PC-9 (cell line): ENCODE measurements around the gene PCK2. TPM values are rescaled to one million over a fixed set of nuclear protein-coding genes. Genes with fewer than 3 reads are reported as not detected.
"Not testable (repeated sequence)": the region's sequence is repeated elsewhere in the genome, so short reads cannot be mapped to it uniquely, and the experiment has no call there.

Experiments
- BruUV-seq: library from RNA; stranded (reverse); fragments of 400-500 nt; replicated peaks from 2 replicates; lab custom pipeline; 2021; lab: Mats Ljungman, UMichigan
- CTCF ChIA-PET: fragments of 300-600 bp; sonication (Branson Sonifier 250); formaldehyde crosslinking; loops from one replicate; lab custom pipeline; 2022; ENCODE audit warnings: antibody characterized with exemption; lab: Charles Lee
- POLR2A ChIA-PET: fragments of 300-600 bp; sonication (Branson Sonifier 250); formaldehyde crosslinking; loops from one replicate; lab custom pipeline; 2022; ENCODE audit warnings: antibody characterized with exemption; ENCODE audit not compliant: unreplicated experiment; lab: Charles Lee
- DNase-seq, 2 experiments: peaks; one replicate each; pipeline versions ENCODE4 v3.0.0 to v3.0.0-alpha.2; 2015 to 2022; ENCODE audit warnings: mixed read lengths in 1 of 2
- H2AFZ ChIP-seq: fragments of 200-600 bp; sonication (generic); 2 replicates; pipeline ENCODE4 v1.8.1; 2017; ENCODE audit warnings: antibody characterized with exemption
- H3F3A ChIP-seq: fragments of 200-600 bp; sonication (generic); 2 replicates; pipeline ENCODE4 v1.8.1; 2017; ENCODE audit warnings: antibody characterized with exemption, mild to moderate bottlenecking, low read depth; ENCODE audit not compliant: insufficient read depth
- H3K27ac ChIP-seq: fragments of 200-600 bp; sonication (generic); 2 replicates; pipeline ENCODE4 v1.6.1; 2016; ENCODE audit warnings: mixed run types
- H3K27me3 ChIP-seq: fragments of 200-600 bp; sonication (generic); 2 replicates; pipeline ENCODE4 v1.6.1; 2016; ENCODE audit warnings: low read depth, mixed run types; ENCODE audit not compliant: insufficient read depth
- H3K36me3 ChIP-seq: fragments of 200-600 bp; sonication (generic); 2 replicates; pipeline ENCODE4 v1.6.1; 2016; ENCODE audit warnings: low read depth, mixed run types
- H3K4me1 ChIP-seq: fragments of 200-600 bp; sonication (generic); replicated peaks from 2 replicates; pipeline ENCODE4 v1.6.1; 2016; ENCODE audit warnings: mixed run types; ENCODE audit not compliant: insufficient read depth
- H3K4me2 ChIP-seq: fragments of 200-600 bp; sonication (generic); 2 replicates; pipeline ENCODE4 v1.6.1; 2017; ENCODE audit warnings: mixed run types
- H3K4me3 ChIP-seq: fragments of 200-600 bp; sonication (generic); 2 replicates; pipeline ENCODE4 v1.6.1; 2016; ENCODE audit warnings: mixed run types
- H3K79me2 ChIP-seq: fragments of 200-600 bp; sonication (generic); 2 replicates; pipeline ENCODE4 v1.6.1; 2017; ENCODE audit warnings: low read depth, mixed run types
- H3K9me2 ChIP-seq: fragments of 200-600 bp; sonication (generic); 2 replicates; pipeline ENCODE4 v1.8.1; 2017; ENCODE audit warnings: mild to moderate bottlenecking; ENCODE audit not compliant: insufficient read depth
- H3K9me3 ChIP-seq: fragments of 200-600 bp; sonication (generic); 2 replicates; pipeline ENCODE4 v1.8.1; 2016; ENCODE audit warnings: low read depth; ENCODE audit not compliant: insufficient read depth
- H4K20me1 ChIP-seq: fragments of 200-600 bp; sonication (generic); 2 replicates; pipeline ENCODE4 v1.8.1; 2017; ENCODE audit not compliant: insufficient read depth
- CTCF ChIP-seq: fragments of 200-600 bp; sonication (generic); conservative IDR thresholded peaks from 2 replicates; pipeline ENCODE4 v1.6.1; 2017; ENCODE audit warnings: mixed run types, antibody characterized with exemption, mild to moderate bottlenecking, moderate library complexity
- EZH2 ChIP-seq: fragments of 200-600 bp; sonication (generic); IDR thresholded peaks from 2 replicates; pipeline ENCODE4 v1.8.0; 2017; ENCODE audit warnings: antibody characterized with exemption, low read depth
- intact Hi-C: fragments of 100-400 bp; cut with micrococcal nuclease; formaldehyde crosslinking; loops from one replicate; pipeline ENCODE4 v1.10.0; 2022; ENCODE audit not compliant: unreplicated experiment
- total RNA-seq: library from RNA; stranded (reverse); gene quantifications from 2 replicates; pipeline ENCODE4 v1.2.3, GENCODE V29; 2021

The PCK2 gene
- total RNA-seq, 1 experiment from 2014 or later: 77.4 TPM

GRCh38 chr14:24102357-24103048 lies 8.4 kb downstream of the PCK2 start:
- Histone ChIP-seq H3K27me3 (no peaks in the 10 kb centered on the region), H3K4me1 (no peaks in the 10 kb centered on the region), H3K4me3 (no peak overlapping the region), H3K27ac (no peak overlapping the region), H2AFZ (no peak overlapping the region), H3F3A (no peaks in the 10 kb centered on the region), H3K36me3 (no peaks in the 10 kb centered on the region), H3K79me2 (no peaks in the 10 kb centered on the region), H3K4me2 (no peak overlapping the region), H3K9me3 (no peaks in the 10 kb centered on the region), H4K20me1 (no peaks in the 10 kb centered on the region), H3K9me2 (no peaks in the 10 kb centered on the region)
- intact Hi-C loops: no loop called here
- no TSS peak for BruUV-seq
- CTCF ChIA-PET: no interaction called here
- TF ChIP-seq EZH2 (no peak), CTCF (no peak)
- POLR2A ChIA-PET: no interaction called here
- no peak for DNase-seq

DNA sequence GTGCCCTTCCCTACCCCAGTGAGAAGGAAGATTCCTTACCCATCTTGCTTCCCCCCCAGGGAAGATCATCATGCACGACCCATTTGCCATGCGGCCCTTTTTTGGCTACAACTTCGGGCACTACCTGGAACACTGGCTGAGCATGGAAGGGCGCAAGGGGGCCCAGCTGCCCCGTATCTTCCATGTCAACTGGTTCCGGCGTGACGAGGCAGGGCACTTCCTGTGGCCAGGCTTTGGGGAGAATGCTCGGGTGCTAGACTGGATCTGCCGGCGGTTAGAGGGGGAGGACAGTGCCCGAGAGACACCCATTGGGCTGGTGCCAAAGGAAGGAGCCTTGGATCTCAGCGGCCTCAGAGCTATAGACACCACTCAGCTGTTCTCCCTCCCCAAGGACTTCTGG lies 9.3 kb downstream of the PCK2 start:
- Histone ChIP-seq H3K27me3 (no peaks in the 10 kb centered on the region), H3K9me2 (no peaks in the 10 kb centered on the region), H3K4me2 (no peak overlapping the region), H3K4me3 (no peak overlapping the region), H3K9me3 (no peaks in the 10 kb centered on the region), H3K36me3 (no peaks in the 10 kb centered on the region), H3K79me2 (no peaks in the 10 kb centered on the region), H3K27ac (no peak overlapping the region), H3K4me1 (0 out of 2 replicates have a peak, but pooled peaks cover under 1% of the 10 kb centered on the region), H4K20me1 (no peaks in the 10 kb centered on the region), H2AFZ (no peak overlapping the region), H3F3A (no peaks in the 10 kb centered on the region)
- intact Hi-C loops: no loop called here
- no peak for DNase-seq
- TF ChIP-seq EZH2: no peak
- TF ChIP-seq CTCF: no peak
- POLR2A ChIA-PET: no interaction called here
- BruUV-seq: no TSS peak
- CTCF ChIA-PET: no interaction called here

DNA sequence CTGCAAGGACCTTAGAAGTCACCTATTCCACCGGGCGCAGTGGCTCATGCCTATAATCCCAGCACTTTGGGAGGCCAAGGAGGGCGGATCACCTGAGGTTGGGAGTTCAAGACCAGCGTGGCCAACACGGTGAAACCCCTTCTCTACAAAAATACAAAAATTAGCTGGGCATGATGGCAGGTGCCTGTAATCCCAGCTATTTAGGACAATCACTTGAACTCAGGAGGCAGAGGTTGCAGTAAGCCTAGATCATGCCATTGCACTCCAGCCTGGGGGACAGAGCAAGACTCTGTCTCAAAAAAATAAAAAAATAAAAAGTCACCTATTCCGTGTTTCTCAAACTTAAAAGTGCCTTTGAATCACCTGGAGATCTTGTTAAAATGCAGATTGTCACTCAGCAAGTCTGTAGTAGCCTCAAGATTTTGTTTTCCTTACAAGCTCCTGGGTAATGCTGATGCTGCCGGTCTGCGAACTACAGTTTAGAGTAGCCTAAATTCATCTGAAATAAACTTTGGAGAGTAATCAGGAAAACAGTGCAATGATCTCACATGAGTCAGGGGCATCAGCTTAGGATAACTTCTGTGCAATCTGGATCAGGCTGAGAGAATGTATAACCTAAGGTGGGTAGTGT lies 11.6 kb downstream of the PCK2 start:
- H3K79me2 ChIP-seq, CTCF ChIA-PET, H3K9me2 ChIP-seq, H3K4me2 ChIP-seq, H3K27ac ChIP-seq, H3K27me3 ChIP-seq, DNase-seq, intact Hi-C loops, H4K20me1 ChIP-seq, BruUV-seq, H2AFZ ChIP-seq, H3K36me3 ChIP-seq, POLR2A ChIA-PET, H3K9me3 ChIP-seq, H3K4me3 ChIP-seq: not testable (repeated sequence)
- Histone ChIP-seq H3F3A (peaks cover 11% of the 10 kb centered on the region), H3K4me1 (peaks cover 19% of the 10 kb centered on the region)
